ENCODE measurements around the gene YBX1.
"Not testable (repeated sequence)": the region's sequence is repeated elsewhere in the genome, so short reads cannot be mapped to it uniquely, and the experiment has no call there.

YBX1 gene
- long read RNA-seq, donor 1, transcript YBX1-201 (8 exons, 1,514 nt), result major isoform, 145 of 1,348 reads
- long read RNA-seq, donor 1, partial matches to known transcripts, result 1,202 of 1,348 reads
- long read RNA-seq, donor 1, other reads (novel, unspliced or antisense), result 0 of 1,348 reads
- long read RNA-seq, donor 2, transcript YBX1-201 (8 exons, 1,514 nt), result major isoform, 60 of 886 reads
- long read RNA-seq, donor 2, partial matches to known transcripts, result 826 of 886 reads
- long read RNA-seq, donor 2, other reads (novel, unspliced or antisense), result 0 of 886 reads
- long read RNA-seq, donor 3, transcript YBX1-201 (8 exons, 1,514 nt), result major isoform, 66 of 639 reads
- long read RNA-seq, donor 3, partial matches to known transcripts, result 572 of 639 reads
- long read RNA-seq, donor 3, other reads (novel, unspliced or antisense), result 0 of 639 reads
- long read RNA-seq, donor 4, transcript YBX1-201 (8 exons, 1,514 nt), result major isoform, 95 of 1,145 reads
- long read RNA-seq, donor 4, partial matches to known transcripts, result 1,050 of 1,145 reads
- long read RNA-seq, donor 4, other reads (novel, unspliced or antisense), result 0 of 1,145 reads
- long read RNA-seq, donor 5, transcript YBX1-201 (8 exons, 1,514 nt), result major isoform, 248 of 1,473 reads
- long read RNA-seq, donor 5, partial matches to known transcripts, result 1,224 of 1,473 reads
- long read RNA-seq, donor 5, other reads (novel, unspliced or antisense), result 0 of 1,473 reads
- long read RNA-seq, donor 6, transcript YBX1-201 (8 exons, 1,514 nt), result major isoform, 73 of 1,265 reads
- long read RNA-seq, donor 6, partial matches to known transcripts, result 1,191 of 1,265 reads
- long read RNA-seq, donor 6, other reads (novel, unspliced or antisense), result 0 of 1,265 reads
- long read RNA-seq, donor 7, transcript YBX1-201 (8 exons, 1,514 nt), result major isoform, 125 of 2,134 reads
- long read RNA-seq, donor 7, partial matches to known transcripts, result 1,990 of 2,134 reads
- long read RNA-seq, donor 7, other reads (novel, unspliced or antisense), result 19 of 2,134 reads
- long read RNA-seq, donor 8, transcript YBX1-201 (8 exons, 1,514 nt), result major isoform, 159 of 1,381 reads
- long read RNA-seq, donor 8, partial matches to known transcripts, result 1,221 of 1,381 reads
- long read RNA-seq, donor 8, other reads (novel, unspliced or antisense), result 0 of 1,381 reads

GRCh38 chr1:42681741-42682483 lies at the start of gene YBX1:
Gene YBX1 (plus strand): TSS chr1:42682418. CDS start chr1:42682566, 148 bp downstream.
- DNase-seq, result peak; percentile 91

- DNase-seq, result no peak
Observed at GRCh38 chr1:42639116-42639515, 43.1 kb upstream of the YBX1 start.

- DNase-seq, result no peak
Observed at GRCh38 chr1:42646056-42646455, 36.2 kb upstream of the YBX1 start.

DNA sequence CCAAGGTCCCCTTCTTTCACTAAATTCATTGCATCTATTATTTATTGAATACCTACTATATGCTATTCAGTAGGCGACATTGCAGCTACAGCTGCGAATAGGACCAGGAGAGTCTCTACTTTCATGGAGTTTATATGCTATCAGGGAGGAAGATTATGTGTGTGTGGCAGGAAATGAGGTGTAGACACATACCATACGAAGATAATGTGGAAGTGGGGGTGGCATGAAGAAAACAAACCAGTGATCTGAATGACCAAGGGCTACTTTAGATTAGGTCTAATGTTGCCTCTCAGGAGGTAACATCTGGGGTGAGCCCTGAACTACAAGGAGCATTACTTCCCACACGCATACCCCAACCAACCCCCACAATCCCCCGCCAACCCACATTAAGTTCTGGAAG lies 25.0 kb upstream of the YBX1 start:
- DNase-seq, result no peak

- peak; percentile 87 for DNase-seq
Observed at GRCh38 chr1:42657981-42658876, 24.0 kb upstream of the YBX1 start, which contains the start of gene PPIH. Gene PPIH (plus strand): TSS chr1:42658423. CDS start chr1:42658447, 24 bp downstream.

DNA sequence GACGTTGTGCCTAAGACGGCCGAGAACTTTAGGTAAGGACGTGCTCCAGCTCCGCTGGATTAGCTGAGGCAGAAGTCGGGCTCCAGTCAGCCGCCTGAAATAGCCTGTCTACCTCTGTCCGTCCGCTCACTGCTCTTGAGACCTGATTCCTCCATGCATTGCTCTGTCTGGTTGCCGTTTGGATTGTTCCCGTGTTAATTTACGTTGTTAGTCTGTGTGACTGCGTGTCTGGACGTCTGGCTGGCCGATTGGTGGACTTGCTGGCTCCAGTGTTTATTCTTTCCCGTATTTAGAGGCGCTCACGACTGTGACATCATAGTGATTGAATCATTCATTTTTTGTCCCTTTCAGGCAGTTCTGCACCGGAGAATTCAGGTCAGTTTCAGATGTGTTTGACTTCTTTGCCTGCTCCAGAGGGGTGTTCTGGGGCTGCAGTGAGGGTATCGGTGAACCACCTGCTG lies 23.3 kb upstream of the YBX1 start:
- DNase-seq, result no peak

DNA sequence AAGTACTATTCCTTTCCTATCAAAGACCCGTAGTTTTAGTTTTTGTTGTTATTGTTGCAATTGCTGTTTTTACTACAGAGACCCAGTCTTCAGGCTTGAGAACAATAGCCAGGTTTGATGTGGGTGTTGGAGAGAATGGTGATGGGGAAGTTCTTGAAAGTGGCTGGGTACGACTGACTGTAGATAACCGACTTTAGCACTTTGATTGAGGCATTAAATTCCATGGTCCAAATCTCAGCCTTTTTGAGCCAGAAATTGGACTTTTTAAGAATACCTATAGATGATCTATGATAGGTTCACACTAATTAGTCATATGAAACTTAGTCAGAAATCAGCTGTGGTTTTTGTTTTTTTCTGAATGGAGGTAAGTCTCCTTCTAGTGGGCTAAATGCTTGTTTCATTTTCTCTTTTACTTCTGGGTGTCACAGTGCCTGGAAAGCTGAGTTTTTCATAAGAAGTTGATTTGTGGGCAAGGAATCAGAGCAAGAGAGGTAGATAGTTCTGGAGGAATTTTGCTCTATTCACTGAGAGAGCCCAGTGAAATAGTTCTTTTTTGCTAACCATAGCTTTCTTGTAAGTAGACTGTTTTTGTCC lies 21.2 kb upstream of the YBX1 start:
- DNase-seq, result no peak

DNA sequence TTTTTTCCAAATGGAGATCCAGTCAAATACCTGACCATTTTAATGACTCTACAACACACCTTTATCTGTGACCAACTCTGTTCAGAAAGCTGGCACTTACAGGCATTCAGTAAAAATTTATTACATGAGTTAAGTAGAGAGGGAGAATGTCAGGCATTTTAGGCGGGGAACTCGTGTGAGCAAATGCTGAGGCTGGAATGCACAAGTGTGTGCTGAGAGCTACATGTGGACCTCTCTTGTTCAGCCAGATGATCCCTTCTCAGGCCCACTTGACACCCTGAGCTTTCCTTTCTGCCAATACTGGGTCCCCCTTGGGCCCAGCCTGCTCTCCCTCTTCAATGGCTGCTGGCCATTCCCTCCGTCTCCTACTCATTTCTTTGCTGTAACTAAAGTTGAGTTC lies 12.3 kb upstream of the YBX1 start:
- DNase-seq, result no peak

DNA sequence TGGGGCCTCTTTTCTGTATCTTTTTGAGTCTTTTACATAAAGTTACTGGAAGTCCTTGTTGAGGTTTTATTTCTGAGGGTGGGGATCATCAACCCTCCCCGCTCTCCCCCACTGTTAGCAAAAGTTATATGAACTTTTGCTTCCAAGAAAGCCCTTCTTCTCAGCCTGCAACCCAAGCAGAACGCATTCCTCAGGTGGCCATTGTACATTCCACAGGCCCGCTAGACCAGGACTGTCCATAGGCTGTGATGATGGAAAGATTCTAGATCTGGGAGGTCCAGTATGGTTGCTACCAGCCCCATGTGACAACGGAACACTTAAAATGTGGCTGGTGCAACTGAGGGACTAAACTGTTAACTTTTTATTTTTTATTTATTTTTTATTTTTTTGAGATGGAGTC lies 11.8 kb upstream of the YBX1 start:
- no peak for DNase-seq

GRCh38 chr1:42674214-42674613 lies 8.0 kb upstream of the YBX1 start:
- no peak for DNase-seq

GRCh38 chr1:42674682-42675081 lies 7.5 kb upstream of the YBX1 start:
- no peak for DNase-seq

GRCh38 chr1:42675467-42675866 lies 6.8 kb upstream of the YBX1 start:
- no peak for DNase-seq

- no peak for DNase-seq
Observed at GRCh38 chr1:42676534-42677087, 5.6 kb upstream of the YBX1 start.

DNA sequence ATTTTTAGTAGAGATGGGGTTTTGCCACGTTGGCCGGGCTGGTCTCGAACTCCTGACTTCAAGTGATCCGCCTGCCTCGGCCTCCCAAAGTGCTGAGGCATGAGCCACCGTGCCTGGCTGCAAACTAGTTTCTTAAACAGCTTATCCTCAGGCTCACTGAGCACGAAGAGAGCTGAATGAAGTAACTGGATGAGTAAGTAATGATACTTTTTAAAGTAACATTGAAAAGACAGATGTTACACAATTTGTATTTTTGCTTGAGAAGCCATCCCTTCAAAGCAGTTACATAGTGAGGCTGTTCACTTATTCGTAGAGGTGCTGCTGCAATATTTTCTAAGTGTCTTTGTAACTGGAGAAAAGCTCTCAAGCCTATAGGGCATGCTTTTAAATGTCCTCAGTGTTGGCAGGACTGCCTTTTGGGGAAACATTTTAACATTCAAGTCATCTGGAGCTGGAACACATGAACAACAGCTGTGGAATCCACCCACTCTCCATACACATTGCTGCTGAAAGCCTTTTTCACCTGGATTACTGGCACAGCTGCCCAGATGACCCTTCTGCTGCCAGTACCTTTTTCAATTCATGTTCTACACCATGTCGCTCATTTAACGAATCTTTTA lies 2.7 kb upstream of the YBX1 start:
- DNase-seq, result no peak

DNA sequence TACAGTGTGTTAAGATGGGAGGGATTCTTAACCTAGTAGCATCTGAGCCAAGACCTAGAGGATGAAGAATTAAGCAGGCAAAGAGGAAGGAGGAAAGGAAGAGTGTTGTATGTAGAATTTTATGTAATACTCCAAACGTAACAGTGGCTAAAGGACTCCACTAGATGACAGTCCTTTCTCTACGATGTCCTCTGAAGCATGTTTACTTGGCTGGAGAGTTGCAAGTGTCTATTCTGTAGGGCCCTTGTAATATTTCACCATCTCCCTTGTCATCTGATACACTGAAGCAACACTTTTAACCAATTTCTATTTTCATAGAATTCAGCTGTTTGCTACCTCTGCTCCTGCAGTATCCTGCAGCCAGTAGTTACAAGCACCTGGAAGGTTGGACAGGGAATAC lies 2.2 kb upstream of the YBX1 start:
- no peak for DNase-seq

DNA sequence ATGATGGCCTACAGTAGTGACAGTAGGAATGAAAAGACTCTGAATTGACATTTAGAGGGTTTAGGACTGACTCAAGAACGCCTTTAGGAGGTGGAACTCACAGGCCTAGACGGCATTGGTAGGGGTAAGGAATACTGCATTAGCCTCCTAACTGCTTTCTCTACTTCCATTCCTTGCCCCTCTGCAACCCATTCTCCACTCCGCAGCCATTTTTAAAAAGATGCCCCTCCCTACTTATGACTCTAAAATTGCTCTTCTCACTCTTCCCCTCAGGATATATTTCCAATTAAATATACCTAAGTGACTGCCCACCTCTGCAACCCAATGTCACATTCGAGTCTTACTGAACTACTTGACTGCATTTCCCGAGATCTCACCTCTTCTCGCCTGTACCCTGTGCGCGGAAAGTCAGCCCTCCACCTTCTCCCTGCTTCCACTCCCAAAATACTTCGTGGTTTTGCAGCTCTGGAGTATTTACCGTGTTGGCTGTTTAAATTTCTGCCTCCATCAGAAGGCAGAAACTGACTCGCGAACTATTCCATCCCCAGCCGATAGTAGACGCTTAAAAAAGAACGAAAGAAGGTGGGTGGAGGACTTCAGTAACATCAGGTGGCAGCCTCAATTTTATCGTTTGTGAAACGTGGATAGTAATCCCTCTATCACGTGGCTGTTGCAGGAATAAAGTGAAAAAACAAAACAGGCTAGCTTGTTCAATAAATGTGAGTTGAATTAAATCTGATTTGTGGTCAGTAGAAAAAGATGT lies 1.1 kb upstream of the YBX1 start:
- DNase-seq, result no peak

GRCh38 chr1:42682484-42682738 lies 193 bp downstream of the YBX1 start:
- not testable (repeated sequence) for DNase-seq

DNA sequence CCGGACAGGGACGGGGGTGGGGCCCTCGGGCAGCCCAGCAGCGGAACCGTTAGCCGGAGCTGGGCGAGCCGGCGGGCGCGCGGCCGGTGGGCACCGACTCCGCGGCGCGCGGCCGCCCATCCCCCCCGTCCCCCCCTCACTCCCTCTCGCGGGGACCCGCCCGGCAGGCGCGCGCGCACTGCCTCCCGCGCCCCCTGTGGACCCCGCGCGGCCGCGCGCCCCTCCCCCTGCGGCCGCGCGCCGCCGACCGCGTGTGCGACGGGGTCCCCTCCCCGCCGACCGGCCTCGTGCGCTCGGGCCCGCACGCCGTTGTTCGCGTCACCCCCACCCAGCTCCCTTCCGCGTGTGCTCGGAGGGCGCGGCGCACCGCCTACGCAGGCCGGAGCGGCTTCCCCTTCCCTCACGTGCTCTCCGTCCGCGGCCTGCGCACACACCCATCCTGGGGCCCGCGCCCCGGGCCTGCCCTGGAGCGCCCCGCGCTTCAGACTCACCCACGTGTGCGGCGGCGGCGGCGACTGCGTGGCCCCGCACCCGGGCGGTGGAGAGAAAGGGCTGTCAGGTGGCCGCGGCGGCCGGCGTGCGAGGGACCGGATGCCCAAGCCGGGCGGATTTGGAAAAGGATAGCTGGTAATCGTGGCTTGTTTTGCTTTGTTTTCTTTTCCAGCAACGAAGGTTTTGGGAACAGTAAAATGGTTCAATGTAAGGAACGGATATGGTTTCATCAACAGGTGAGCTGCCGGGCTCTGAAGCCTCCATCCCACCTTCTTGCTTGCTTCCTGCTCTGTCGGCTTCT lies 717 bp downstream of the YBX1 start:
- DNase-seq, result peak; percentile 72

Data from right kidney (tissue), 9 donors.